HCT116 (cell line): ENCODE data around the gene ZFYVE27.

ENCODE experiments used
- EZH2phosphoT487 ChIP-seq: fragments of 200-600 bp; IDR thresholded peaks from 2 replicates; pipeline ENCODE4 v1.6.1; 2018; ENCODE audit warnings: antibody characterized with exemption, borderline replicate concordance
- POLR2A ChIP-seq: IDR thresholded peaks from 2 replicates; pipeline ENCODE4 v1.7.0; 2011; ENCODE audit warnings: borderline replicate concordance; ENCODE audit not compliant: insufficient read depth, insufficient read length; ENCODE audit errors: extremely low read depth
- POLR2AphosphoS5 ChIP-seq: IDR thresholded peaks from 2 replicates; pipeline ENCODE4 v1.6.1; 2011; ENCODE audit warnings: mild to moderate bottlenecking, low read depth, low read length, moderate library complexity
- SRF ChIP-seq: IDR thresholded peaks from 2 replicates; pipeline ENCODE4 v1.6.1; 2012; ENCODE audit warnings: low read depth
- TCF7L2 ChIP-seq: IDR thresholded peaks from 2 replicates; pipeline ENCODE4 v1.7.0; 2011; ENCODE audit warnings: borderline replicate concordance, inconsistent platforms; ENCODE audit not compliant: insufficient read depth, insufficient read length; ENCODE audit errors: extremely low read depth
- YY1 ChIP-seq: IDR thresholded peaks from 2 replicates; pipeline ENCODE4 v1.6.1; 2011; ENCODE audit warnings: low read length, low read depth, moderate library complexity, mild to moderate bottlenecking; ENCODE audit not compliant: insufficient replicate concordance; ENCODE audit errors: extremely low read depth
- ZNF274 ChIP-seq: fragments of 200-500 bp; sonication (Bioruptor generic); IDR thresholded peaks from 2 replicates; pipeline ENCODE4 v1.6.1; 2014; ENCODE audit warnings: mild to moderate bottlenecking, low read depth, low read length, inconsistent platforms
- TF ChIP-seq, protein P1 (sequence below), 3 experiments: fragments of 200-600 bp in 1 of 3; sonication (generic) in 1 of 3; IDR thresholded peaks in 2 of 3; conservative IDR thresholded peaks in 1 of 3; 2 replicates each; pipeline ENCODE4 v1.5.1; 2012 to 2017; ENCODE audit warnings: low read depth in 2 of 3, low read length in 2 of 3, antibody characterized with exemption in 1 of 3, borderline replicate concordance in 1 of 3, control low read depth in 1 of 3, mild to moderate bottlenecking in 1 of 3, mixed read lengths in 1 of 3, mixed run types in 1 of 3, moderate library complexity in 1 of 3; ENCODE audit not compliant: insufficient read depth in 1 of 3
- TF ChIP-seq, protein P2 (sequence below): IDR thresholded peaks from 2 replicates; pipeline ENCODE4 v1.6.1; 2012; ENCODE audit warnings: low read depth
- TF ChIP-seq, protein P3 (sequence below): IDR thresholded peaks from 2 replicates; pipeline ENCODE4 v1.6.1; 2012

DNA sequence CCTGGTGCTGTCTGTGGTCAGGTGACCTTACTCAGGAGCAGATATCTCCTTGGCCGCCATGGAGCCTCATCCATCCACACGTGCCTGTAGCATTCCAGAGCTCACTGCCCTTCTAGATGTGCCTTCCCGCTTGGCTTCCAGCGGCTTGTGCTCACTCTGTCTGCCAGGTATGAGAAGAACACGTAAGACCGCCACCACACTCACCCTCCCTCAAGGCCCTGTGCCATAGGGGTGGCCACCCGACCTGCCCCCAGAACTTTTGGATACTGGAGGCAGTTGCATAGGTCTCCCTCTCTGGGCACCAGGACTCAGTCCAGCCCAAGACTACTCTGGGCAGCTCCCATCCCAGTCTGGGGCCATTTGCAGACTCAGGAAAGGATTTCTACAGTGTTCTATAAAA is 19.3 kb upstream of the ZFYVE27 start:
- TF ChIP-seq ZNF274 (no peak), POLR2A (no peak), POLR2AphosphoS5 (no peak), EZH2phosphoT487 (no peak), YY1 (no peak), TCF7L2 (no peak), SRF (no peak)
- TF ChIP-seq, protein P1, sequence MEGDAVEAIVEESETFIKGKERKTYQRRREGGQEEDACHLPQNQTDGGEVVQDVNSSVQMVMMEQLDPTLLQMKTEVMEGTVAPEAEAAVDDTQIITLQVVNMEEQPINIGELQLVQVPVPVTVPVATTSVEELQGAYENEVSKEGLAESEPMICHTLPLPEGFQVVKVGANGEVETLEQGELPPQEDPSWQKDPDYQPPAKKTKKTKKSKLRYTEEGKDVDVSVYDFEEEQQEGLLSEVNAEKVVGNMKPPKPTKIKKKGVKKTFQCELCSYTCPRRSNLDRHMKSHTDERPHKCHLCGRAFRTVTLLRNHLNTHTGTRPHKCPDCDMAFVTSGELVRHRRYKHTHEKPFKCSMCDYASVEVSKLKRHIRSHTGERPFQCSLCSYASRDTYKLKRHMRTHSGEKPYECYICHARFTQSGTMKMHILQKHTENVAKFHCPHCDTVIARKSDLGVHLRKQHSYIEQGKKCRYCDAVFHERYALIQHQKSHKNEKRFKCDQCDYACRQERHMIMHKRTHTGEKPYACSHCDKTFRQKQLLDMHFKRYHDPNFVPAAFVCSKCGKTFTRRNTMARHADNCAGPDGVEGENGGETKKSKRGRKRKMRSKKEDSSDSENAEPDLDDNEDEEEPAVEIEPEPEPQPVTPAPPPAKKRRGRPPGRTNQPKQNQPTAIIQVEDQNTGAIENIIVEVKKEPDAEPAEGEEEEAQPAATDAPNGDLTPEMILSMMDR (IDR thresholded peaks at IDR 0.05 in 2 of 3, conservative IDR thresholded peaks at IDR 0.05 in 1 of 3; ENCODE audit: borderline replicate concordance in 1 of 3, insufficient read depth in 1 of 3, low read depth in 2 of 3, low read length in 2 of 3) = no peak
- TF ChIP-seq, protein P2, sequence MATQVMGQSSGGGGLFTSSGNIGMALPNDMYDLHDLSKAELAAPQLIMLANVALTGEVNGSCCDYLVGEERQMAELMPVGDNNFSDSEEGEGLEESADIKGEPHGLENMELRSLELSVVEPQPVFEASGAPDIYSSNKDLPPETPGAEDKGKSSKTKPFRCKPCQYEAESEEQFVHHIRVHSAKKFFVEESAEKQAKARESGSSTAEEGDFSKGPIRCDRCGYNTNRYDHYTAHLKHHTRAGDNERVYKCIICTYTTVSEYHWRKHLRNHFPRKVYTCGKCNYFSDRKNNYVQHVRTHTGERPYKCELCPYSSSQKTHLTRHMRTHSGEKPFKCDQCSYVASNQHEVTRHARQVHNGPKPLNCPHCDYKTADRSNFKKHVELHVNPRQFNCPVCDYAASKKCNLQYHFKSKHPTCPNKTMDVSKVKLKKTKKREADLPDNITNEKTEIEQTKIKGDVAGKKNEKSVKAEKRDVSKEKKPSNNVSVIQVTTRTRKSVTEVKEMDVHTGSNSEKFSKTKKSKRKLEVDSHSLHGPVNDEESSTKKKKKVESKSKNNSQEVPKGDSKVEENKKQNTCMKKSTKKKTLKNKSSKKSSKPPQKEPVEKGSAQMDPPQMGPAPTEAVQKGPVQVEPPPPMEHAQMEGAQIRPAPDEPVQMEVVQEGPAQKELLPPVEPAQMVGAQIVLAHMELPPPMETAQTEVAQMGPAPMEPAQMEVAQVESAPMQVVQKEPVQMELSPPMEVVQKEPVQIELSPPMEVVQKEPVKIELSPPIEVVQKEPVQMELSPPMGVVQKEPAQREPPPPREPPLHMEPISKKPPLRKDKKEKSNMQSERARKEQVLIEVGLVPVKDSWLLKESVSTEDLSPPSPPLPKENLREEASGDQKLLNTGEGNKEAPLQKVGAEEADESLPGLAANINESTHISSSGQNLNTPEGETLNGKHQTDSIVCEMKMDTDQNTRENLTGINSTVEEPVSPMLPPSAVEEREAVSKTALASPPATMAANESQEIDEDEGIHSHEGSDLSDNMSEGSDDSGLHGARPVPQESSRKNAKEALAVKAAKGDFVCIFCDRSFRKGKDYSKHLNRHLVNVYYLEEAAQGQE = no peak
- TF ChIP-seq, protein P3, sequence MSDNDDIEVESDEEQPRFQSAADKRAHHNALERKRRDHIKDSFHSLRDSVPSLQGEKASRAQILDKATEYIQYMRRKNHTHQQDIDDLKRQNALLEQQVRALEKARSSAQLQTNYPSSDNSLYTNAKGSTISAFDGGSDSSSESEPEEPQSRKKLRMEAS = no peak
